Adrenal gland (tissue), 5 donors: Measurements from ENCODE around the gene DUSP16.

Experiments used
- CTCF ChIP-seq, 6 experiments: fragments of 450-650 bp in 4 of 6; fragments of 200-600 bp in 2 of 6; sonication (generic) in 1 of 6; IDR thresholded peaks; 1 replicate in 5 of 6; 2 replicates in 1 of 6; pipeline versions ENCODE4 v1.5.1 to v1.8.0; 2016 to 2021; ENCODE audit warnings: antibody characterized with exemption in 6 of 6, mild to moderate bottlenecking in 2 of 6, moderate library complexity in 1 of 6
- POLR2A ChIP-seq, 2 donors: fragments of 450-650 bp; IDR thresholded peaks; one replicate each; pipeline ENCODE4 v1.6.1; 2017; ENCODE audit warnings: antibody characterized with exemption in 2 of 2, mild to moderate bottlenecking in 2 of 2, moderate library complexity in 1 of 2
- donor health status: DM: no; HTN: no; CAD: no.

GRCh38 chr12:12558291-12558690 lies 4.4 kb downstream of the DUSP16 start:
- TF ChIP-seq CTCF (IDR thresholded peaks at IDR 0.05) (no peak), POLR2A (IDR thresholded peaks at IDR 0.05) (no peak)
